Neural crest cell (in vitro differentiated cells): Measurements from ENCODE around the gene XPO6. TPM values are rescaled to one million over a fixed set of nuclear protein-coding genes. Genes with fewer than 3 reads are reported as not detected.

Source experiments
- DNase-seq: peaks from one replicate; pipeline ENCODE4 v3.0.0; 2021; ENCODE audit warnings: low read depth, mixed read lengths, low spot score
- H3K27ac Mint-ChIP-seq: one replicate; pipeline ENCODE4 v1.8.0; 2021; ENCODE audit warnings: mild to moderate bottlenecking, mixed read lengths; ENCODE audit not compliant: unreplicated experiment
- H3K27me3 Mint-ChIP-seq: 2 replicates; pipeline ENCODE4 v1.8.0; 2021; ENCODE audit warnings: low read depth, mild to moderate bottlenecking, mixed read lengths
- H3K36me3 Mint-ChIP-seq: 2 replicates; pipeline ENCODE4 v1.8.0; 2021; ENCODE audit warnings: low read depth, mild to moderate bottlenecking, mixed read lengths
- H3K4me1 Mint-ChIP-seq: 2 replicates; pipeline ENCODE4 v1.8.0; 2021; ENCODE audit warnings: mixed read lengths
- H3K4me3 Mint-ChIP-seq: one replicate; pipeline ENCODE4 v1.8.0; 2021; ENCODE audit warnings: mild to moderate bottlenecking, mixed read lengths
- H3K9me3 Mint-ChIP-seq: 2 replicates; pipeline ENCODE4 v1.8.0; 2021; ENCODE audit warnings: mixed read lengths
- CTCF ChIP-seq: fragments of 200-600 bp; sonication (generic); conservative IDR thresholded peaks from 2 replicates; pipeline ENCODE4 v1.5.0; 2021; ENCODE audit warnings: antibody characterized with exemption, mild to moderate bottlenecking
- total RNA-seq: library from RNA; stranded (reverse); gene quantifications from 2 replicates; pipeline ENCODE4 v1.2.1, GENCODE V29; 2021

XPO6 gene
- total RNA-seq, 1 donor from 2014 or later: 146 TPM

- Mint-ChIP-seq H3K36me3 (peaks cover 16% of the 10 kb centered on the region), H3K27ac (no peak overlapping the region), H3K4me3 (no peak overlapping the region), H3K9me3 (no peaks in the 10 kb centered on the region), H3K27me3 (no peaks in the 10 kb centered on the region), H3K4me1 (no peaks in the 10 kb centered on the region)
- no peak for TF ChIP-seq CTCF
- DNase-seq: no peak
Observed at GRCh38 chr16:28164140-28164539, 47.6 kb downstream of the XPO6 start.

GRCh38 chr16:28163699-28164098, 48.1 kb downstream of the XPO6 start:
- no peaks in the 10 kb centered on the region for H3K27me3 Mint-ChIP-seq
- H3K9me3 Mint-ChIP-seq: no peaks in the 10 kb centered on the region
- no peak for DNase-seq
- peak overlapping the region; percentile 89 for H3K27ac Mint-ChIP-seq
- H3K4me1 Mint-ChIP-seq: no peaks in the 10 kb centered on the region
- H3K4me3 Mint-ChIP-seq: no peak overlapping the region
- H3K36me3 Mint-ChIP-seq: peaks cover 15% of the 10 kb centered on the region
- TF ChIP-seq CTCF: no peak

DNA sequence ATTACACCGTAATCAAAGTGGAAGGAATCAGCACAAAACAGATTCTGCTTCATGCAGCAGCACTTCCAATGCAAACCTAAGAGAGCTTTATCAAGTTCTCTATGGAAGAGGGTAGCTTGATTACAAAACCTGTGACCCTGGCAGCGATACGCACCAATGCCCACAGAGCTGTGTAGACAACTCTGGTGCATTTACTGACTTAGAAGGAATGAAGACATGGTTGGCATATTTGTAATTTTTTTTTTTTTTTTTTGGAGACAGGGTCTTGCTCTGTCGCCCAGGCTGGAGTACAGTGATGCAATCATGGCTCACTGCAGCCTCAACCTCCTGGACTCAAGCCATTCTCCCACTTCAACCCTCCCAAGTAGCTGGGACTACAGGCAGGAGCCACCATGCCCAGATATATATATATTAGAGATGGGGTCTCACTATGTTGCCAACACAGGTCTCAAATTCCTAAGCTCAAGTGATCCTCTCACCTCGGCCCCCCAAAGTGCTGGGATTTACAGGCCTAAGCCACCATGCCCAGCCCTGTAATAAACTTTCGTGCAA, 49.4 kb downstream of the XPO6 start:
- Mint-ChIP-seq H3K27me3 (no peaks in the 10 kb centered on the region), H3K36me3 (peaks cover 16% of the 10 kb centered on the region), H3K27ac (no peak overlapping the region), H3K4me3 (no peak overlapping the region), H3K4me1 (no peaks in the 10 kb centered on the region), H3K9me3 (no peaks in the 10 kb centered on the region)
- no peak for TF ChIP-seq CTCF
- DNase-seq: no peak

DNA sequence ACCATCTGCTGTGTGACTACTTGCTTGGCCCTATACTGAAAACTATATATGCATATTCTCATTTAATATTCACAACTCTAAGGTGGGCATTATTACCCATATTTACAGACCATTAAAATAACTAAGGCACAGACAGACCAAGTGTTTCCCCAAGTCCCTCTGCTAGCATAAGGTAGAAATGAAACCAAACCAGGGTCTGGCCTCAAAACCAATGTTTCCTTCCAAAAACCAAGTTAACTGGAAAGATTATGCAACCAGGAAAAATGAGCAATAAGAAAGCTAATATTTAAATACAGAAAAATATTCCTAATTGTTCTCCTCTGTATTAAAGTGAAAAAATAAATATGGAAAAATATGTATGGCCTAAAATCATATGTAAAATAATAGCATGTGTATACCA, 50.1 kb downstream of the XPO6 start:
- Mint-ChIP-seq H3K27me3 (no peaks in the 10 kb centered on the region), H3K4me3 (no peak overlapping the region), H3K4me1 (no peaks in the 10 kb centered on the region), H3K36me3 (peaks cover 9% of the 10 kb centered on the region), H3K9me3 (no peaks in the 10 kb centered on the region), H3K27ac (no peak overlapping the region)
- no peak for DNase-seq
- no peak for TF ChIP-seq CTCF

DNA sequence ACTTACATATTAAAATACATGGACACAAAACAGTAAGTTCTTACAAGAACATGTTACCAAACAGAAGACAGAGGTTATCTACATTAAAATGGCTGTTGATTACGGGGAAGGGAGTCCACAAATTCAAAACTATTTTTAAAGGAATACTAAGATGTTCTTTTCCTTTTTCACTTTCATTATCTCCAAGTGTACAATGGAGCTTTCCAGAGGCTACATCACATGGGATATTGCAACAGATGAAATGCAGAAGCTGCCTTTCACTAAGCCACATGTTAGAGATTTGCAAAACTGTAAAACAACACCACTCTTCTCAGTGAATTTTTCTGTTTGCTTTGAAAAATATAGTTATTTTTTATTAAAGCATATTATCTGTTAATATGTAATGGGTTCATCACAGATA, 53.6 kb downstream of the XPO6 start:
- H3K9me3 Mint-ChIP-seq: no peaks in the 10 kb centered on the region

More for the DNA sequence above, 53.6 kb downstream of the XPO6 start:
- Mint-ChIP-seq H3K4me1 (no peaks in the 10 kb centered on the region), H3K27ac (no peak overlapping the region), H3K36me3 (peaks cover 6% of the 10 kb centered on the region), H3K27me3 (no peaks in the 10 kb centered on the region), H3K4me3 (no peak overlapping the region)
- TF ChIP-seq CTCF: no peak
- no peak for DNase-seq
